Thymus (tissue), 11 donors: ENCODE results near the gene ZCCHC18. TPM values are rescaled to one million over a fixed set of nuclear protein-coding genes. Genes with fewer than 3 reads are reported as not detected.
A peak's percentile ranks its signal among the peaks of the same experiment; 100 is the strongest.

Experiments used
- DNase-seq, 9 donors: peaks; one replicate each; pipeline ENCODE4 v3.0.0-alpha.2; 2013; ENCODE audit warnings: low spot score in 9 of 9, low read depth in 6 of 9, missing footprints in 1 of 9
- H3K27ac ChIP-seq, 2 donors: one replicate each; pipeline ENCODE4 v1.5.1; 2013; ENCODE audit warnings: control low read depth in 1 of 2, low read depth in 1 of 2, low read length in 1 of 2, mild to moderate bottlenecking in 1 of 2, moderate library complexity in 1 of 2
- H3K27me3 ChIP-seq, 2 donors: one replicate each; pipeline ENCODE4 v1.5.1; 2013; ENCODE audit warnings: low read length in 1 of 2; ENCODE audit not compliant: control insufficient read depth in 2 of 2, insufficient read depth in 1 of 2
- H3K36me3 ChIP-seq, 2 donors: one replicate each; pipeline ENCODE4 v1.5.1; 2013; ENCODE audit warnings: low read length in 1 of 2, mild to moderate bottlenecking in 1 of 2, moderate library complexity in 1 of 2; ENCODE audit not compliant: control insufficient read depth in 2 of 2, insufficient read depth in 2 of 2
- H3K4me1 ChIP-seq, 2 donors: one replicate each; pipeline ENCODE4 v1.5.1; 2013; ENCODE audit warnings: low read length in 2 of 2; ENCODE audit not compliant: control insufficient read depth in 2 of 2, insufficient read depth in 2 of 2
- H3K4me3 ChIP-seq, 2 donors: one replicate each; pipeline ENCODE4 v1.5.1; 2013; ENCODE audit warnings: low read length in 2 of 2, control low read depth in 1 of 2, mild to moderate bottlenecking in 1 of 2
- H3K9me3 ChIP-seq, 2 donors: one replicate each; pipeline ENCODE4 v1.5.1; 2013; ENCODE audit warnings: low read length in 1 of 2, mild to moderate bottlenecking in 1 of 2; ENCODE audit not compliant: control insufficient read depth in 2 of 2, insufficient read depth in 1 of 2
- WGBS: extraction: QIAGEN DNeasy Blood & Tissue Kit; methylation state at CpG from one replicate; pipeline ENCODE4 v1.1.7; 2013; 5-methylcytosine and 5-hydroxymethylcytosine counted together
- polyA plus RNA-seq: library from polyadenylated mRNA; stranded (reverse); fragments of 200-250 nt; gene quantifications from one replicate; pipeline ENCODE4 v1.2.3, GENCODE V29; 2013
- total RNA-seq: library from RNA; stranded (reverse); fragments of 120-200 nt; gene quantifications from one replicate; pipeline ENCODE4 v1.2.4, GENCODE V29; 2013
- donor health status: healthy.

ZCCHC18 gene
- total and polyA plus RNA-seq, 2 donors = 0.94 to 2.4 TPM

GRCh38 chrX:104118765-104119164 is 6.4 kb downstream of the ZCCHC18 start:
- peaks cover 0 to 7% of the 10 kb centered on the region in 2 donors for H3K27me3 ChIP-seq
- no peak for DNase-seq
- no peaks in the 10 kb centered on the region for H3K36me3 ChIP-seq
- H3K4me1 ChIP-seq = peaks cover 0 to 2% of the 10 kb centered on the region in 2 donors
- 100% methylated on average over 1 of the region's 1 CpG for WGBS
- H3K9me3 ChIP-seq = no peaks in the 10 kb centered on the region
- no peak overlapping the region for H3K27ac ChIP-seq
- H3K4me3 ChIP-seq = no peak overlapping the region

GRCh38 chrX:104122829-104123228 is 10.5 kb downstream of the ZCCHC18 start:
- H3K36me3 ChIP-seq = no peaks in the 10 kb centered on the region
- H3K27me3 ChIP-seq = no peaks in the 10 kb centered on the region
- DNase-seq = peak in 2 of 9 donors; percentile 11 to 37
- no peak overlapping the region for H3K4me3 ChIP-seq
- peaks cover 0 to 2% of the 10 kb centered on the region in 2 donors for H3K4me1 ChIP-seq
- H3K27ac ChIP-seq = no peak overlapping the region
- 16% methylated on average over 5 of the region's 5 CpGs for WGBS
- no peaks in the 10 kb centered on the region for H3K9me3 ChIP-seq

- Histone ChIP-seq H3K4me3 (no peak overlapping the region), H3K36me3 (peaks cover 2 to 5% of the 10 kb centered on the region in 2 donors), H3K4me1 (peaks cover 0 to 2% of the 10 kb centered on the region in 2 donors), H3K27me3 (no peaks in the 10 kb centered on the region), H3K9me3 (no peaks in the 10 kb centered on the region), H3K27ac (no peak overlapping the region)
- 96% methylated on average over 2 of the region's 2 CpGs for WGBS
- DNase-seq = no peak
These were observed 14.5 kb downstream of the ZCCHC18 start for GRCh38 chrX:104126856-104127255.

- no peaks in the 10 kb centered on the region for H3K4me1 ChIP-seq
- 97% methylated on average over 6 of the region's 6 CpGs for WGBS
- H3K4me3 ChIP-seq = no peak overlapping the region
- H3K36me3 ChIP-seq = peaks cover 2 to 5% of the 10 kb centered on the region in 2 donors
- no peaks in the 10 kb centered on the region for H3K9me3 ChIP-seq
- DNase-seq = no peak
- no peaks in the 10 kb centered on the region for H3K27me3 ChIP-seq
- H3K27ac ChIP-seq = no peak overlapping the region
These were observed 18.5 kb downstream of the ZCCHC18 start for GRCh38 chrX:104130808-104131207.

GRCh38 chrX:104134583-104135261 is 22.4 kb downstream of the ZCCHC18 start:
- WGBS = 96% methylated on average over 5 of the region's 5 CpGs
- DNase-seq = no peak
- Histone ChIP-seq H3K9me3 (no peaks in the 10 kb centered on the region), H3K36me3 (peaks cover 2 to 5% of the 10 kb centered on the region in 2 donors), H3K4me1 (peaks cover 0 to 2% of the 10 kb centered on the region in 2 donors), H3K4me3 (no peak overlapping the region), H3K27ac (no peak overlapping the region), H3K27me3 (no peaks in the 10 kb centered on the region)

GRCh38 chrX:104135677-104136076 is 23.4 kb downstream of the ZCCHC18 start:
- peaks cover 0 to 2% of the 10 kb centered on the region in 2 donors for H3K36me3 ChIP-seq
- no peak overlapping the region for H3K27ac ChIP-seq
- H3K4me1 ChIP-seq = peaks cover 0 to 2% of the 10 kb centered on the region in 2 donors
- no peaks in the 10 kb centered on the region for H3K27me3 ChIP-seq
- 100% methylated on average over 1 of the region's 1 CpG for WGBS
- DNase-seq = no peak
- no peak overlapping the region for H3K4me3 ChIP-seq
- no peaks in the 10 kb centered on the region for H3K9me3 ChIP-seq

GRCh38 chrX:104136241-104137019 is 24.1 kb downstream of the ZCCHC18 start:
- Histone ChIP-seq H3K27me3 (no peaks in the 10 kb centered on the region), H3K4me1 (peaks cover 0 to 2% of the 10 kb centered on the region in 2 donors)
- peak in 8 of 9 donors; percentile 35 to 80 (median 54) for DNase-seq

GRCh38 chrX:104137496-104137895 is 25.2 kb downstream of the ZCCHC18 start:
- 98% methylated on average over 3 of the region's 3 CpGs for WGBS
- DNase-seq = no peak

More at GRCh38 chrX:104136241-104137019, 24.1 kb downstream of the ZCCHC18 start:
- Histone ChIP-seq H3K4me3 (no peak overlapping the region), H3K9me3 (no peaks in the 10 kb centered on the region), H3K27ac (no peak overlapping the region), H3K36me3 (no peaks in the 10 kb centered on the region)
- WGBS = 35% methylated on average over 10 of the region's 10 CpGs

GRCh38 chrX:104141087-104141760 is 28.9 kb downstream of the ZCCHC18 start:
- no peak overlapping the region for H3K27ac ChIP-seq
- 99% methylated on average over 8 of the region's 8 CpGs for WGBS
- no peak overlapping the region for H3K4me3 ChIP-seq
- DNase-seq = no peak
- H3K36me3 ChIP-seq = no peaks in the 10 kb centered on the region
- H3K27me3 ChIP-seq = no peaks in the 10 kb centered on the region
- H3K4me1 ChIP-seq = peaks cover 0 to 2% of the 10 kb centered on the region in 2 donors
- H3K9me3 ChIP-seq = no peaks in the 10 kb centered on the region

More at GRCh38 chrX:104137496-104137895, 25.2 kb downstream of the ZCCHC18 start:
- H3K27ac ChIP-seq = no peak overlapping the region
- no peaks in the 10 kb centered on the region for H3K9me3 ChIP-seq
- H3K27me3 ChIP-seq = no peaks in the 10 kb centered on the region
- no peak overlapping the region for H3K4me3 ChIP-seq
- no peaks in the 10 kb centered on the region for H3K36me3 ChIP-seq
- H3K4me1 ChIP-seq = peaks cover 0 to 2% of the 10 kb centered on the region in 2 donors
